GM12801 (cell line): ENCODE results near the gene GPR148.

Experiments used
- CTCF ChIP-seq: IDR thresholded peaks from one replicate; pipeline ENCODE4 v1.5.1; 2011; ENCODE audit warnings: control low read depth; ENCODE audit not compliant: insufficient read length; ENCODE audit errors: extremely low read depth

The GPR148 gene

GRCh38 chr2:130749078-130749477 is 20.2 kb downstream of the GPR148 start:
- TF ChIP-seq CTCF, result no peak

GRCh38 chr2:130749641-130750040 is 20.8 kb downstream of the GPR148 start:
- TF ChIP-seq CTCF, result no peak

GRCh38 chr2:130754811-130755210 is 25.9 kb downstream of the GPR148 start:
- no peak for TF ChIP-seq CTCF

GRCh38 chr2:130755256-130756052 is 26.6 kb downstream of the GPR148 start, which contains the start of gene AMER3:
Gene AMER3 (plus strand): TSS chr2:130755540. CDS start chr2:130762073, 6,533 bp downstream.
- no peak for TF ChIP-seq CTCF

GRCh38 chr2:130756053-130756873 is 27.4 kb downstream of the GPR148 start:
- TF ChIP-seq CTCF, result no peak

- no peak for TF ChIP-seq CTCF
Observed at GRCh38 chr2:130756874-130757668, 28.2 kb downstream of the GPR148 start.
